GM12864 (cell line): ENCODE results near the gene MYL5.

ENCODE experiments used
- DNase-seq: peaks from one replicate; pipeline ENCODE4 v3.0.0-alpha.2; 2011; ENCODE audit warnings: low read depth
- H3K4me3 ChIP-seq: 2 replicates; pipeline ENCODE4 v1.5.1; 2011; ENCODE audit warnings: mild to moderate bottlenecking, low read depth, low read length, control low read depth
- TF ChIP-seq, protein P1 (sequence below): IDR thresholded peaks from 2 replicates; pipeline ENCODE4 v1.5.1; 2011; ENCODE audit warnings: low read depth, mild to moderate bottlenecking, moderate library complexity, low read length, control low read depth, inconsistent platforms; ENCODE audit errors: missing control alignments

Gene MYL5

DNA sequence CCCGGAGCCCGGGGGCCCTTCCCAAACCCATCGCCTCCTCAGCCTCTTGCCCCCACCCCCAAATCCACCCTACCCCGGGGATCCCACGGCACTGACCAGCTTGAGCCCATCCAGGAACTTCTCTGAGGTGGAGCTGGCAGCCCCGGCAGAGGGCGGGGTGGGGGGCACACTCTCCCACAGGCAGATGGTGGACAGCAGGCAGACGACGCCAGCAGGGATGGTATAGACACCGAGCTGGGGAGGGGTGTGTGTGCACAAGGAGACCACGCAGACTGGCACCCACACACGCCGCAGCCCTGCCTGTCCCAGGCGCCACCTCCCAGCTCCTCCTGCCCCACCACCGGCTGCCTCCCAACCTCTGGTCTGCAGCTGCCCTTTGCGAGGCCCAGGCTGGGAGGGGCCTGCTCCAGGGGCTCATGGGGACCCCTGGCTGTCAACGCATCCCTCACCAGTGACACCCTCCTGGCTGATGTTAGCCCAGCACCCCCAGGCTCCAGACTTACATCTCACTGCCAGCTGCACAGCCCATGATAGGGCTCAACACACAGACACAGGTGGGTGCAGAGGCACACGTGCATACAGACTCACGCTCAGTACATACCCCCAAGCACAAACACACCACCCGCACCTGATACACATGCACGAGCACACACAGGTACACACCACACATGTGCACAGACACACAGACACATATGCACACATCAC, 10.4 kb downstream of the MYL5 start:
- TF ChIP-seq, protein P1, sequence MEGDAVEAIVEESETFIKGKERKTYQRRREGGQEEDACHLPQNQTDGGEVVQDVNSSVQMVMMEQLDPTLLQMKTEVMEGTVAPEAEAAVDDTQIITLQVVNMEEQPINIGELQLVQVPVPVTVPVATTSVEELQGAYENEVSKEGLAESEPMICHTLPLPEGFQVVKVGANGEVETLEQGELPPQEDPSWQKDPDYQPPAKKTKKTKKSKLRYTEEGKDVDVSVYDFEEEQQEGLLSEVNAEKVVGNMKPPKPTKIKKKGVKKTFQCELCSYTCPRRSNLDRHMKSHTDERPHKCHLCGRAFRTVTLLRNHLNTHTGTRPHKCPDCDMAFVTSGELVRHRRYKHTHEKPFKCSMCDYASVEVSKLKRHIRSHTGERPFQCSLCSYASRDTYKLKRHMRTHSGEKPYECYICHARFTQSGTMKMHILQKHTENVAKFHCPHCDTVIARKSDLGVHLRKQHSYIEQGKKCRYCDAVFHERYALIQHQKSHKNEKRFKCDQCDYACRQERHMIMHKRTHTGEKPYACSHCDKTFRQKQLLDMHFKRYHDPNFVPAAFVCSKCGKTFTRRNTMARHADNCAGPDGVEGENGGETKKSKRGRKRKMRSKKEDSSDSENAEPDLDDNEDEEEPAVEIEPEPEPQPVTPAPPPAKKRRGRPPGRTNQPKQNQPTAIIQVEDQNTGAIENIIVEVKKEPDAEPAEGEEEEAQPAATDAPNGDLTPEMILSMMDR: no peak
- no peak for DNase-seq

DNA sequence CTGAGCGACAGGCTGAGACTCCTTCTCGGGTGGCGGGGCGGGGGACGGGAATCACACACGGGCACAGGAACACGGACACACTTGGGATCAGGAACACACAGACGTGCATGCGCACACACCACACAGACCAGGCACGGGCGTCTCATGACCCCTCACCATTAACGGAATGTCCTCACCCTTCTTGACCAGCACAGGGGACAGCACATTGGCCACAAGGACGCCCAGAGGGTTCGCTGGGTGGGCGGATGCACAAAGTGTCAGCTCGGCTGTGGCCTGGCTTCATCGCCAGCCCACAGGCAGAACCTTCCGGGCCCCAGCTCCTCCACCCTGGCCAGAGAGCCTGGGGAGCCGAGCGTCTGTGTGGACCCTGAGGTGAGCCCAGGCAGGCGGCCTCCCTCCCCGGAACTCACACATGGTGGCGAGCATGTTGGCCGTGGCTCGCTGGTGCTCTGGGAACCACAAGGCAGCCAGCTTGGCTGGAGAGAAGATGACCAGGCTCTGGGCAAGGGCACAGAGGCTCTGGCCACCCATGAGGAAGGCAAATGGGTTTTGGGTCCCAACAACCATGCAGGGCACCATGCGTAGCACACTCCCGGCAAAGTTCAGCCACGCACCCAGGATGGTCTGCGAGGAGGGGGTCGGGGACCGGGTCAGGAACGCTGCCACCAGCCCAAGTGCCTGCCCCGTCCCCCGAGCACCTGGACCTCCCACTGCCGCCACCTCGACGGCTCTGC, 11.5 kb downstream of the MYL5 start:
- no peak for DNase-seq
- TF ChIP-seq, protein P1: no peak
- no peak overlapping the region for H3K4me3 ChIP-seq

More for the DNA sequence above, 10.4 kb downstream of the MYL5 start:
- H3K4me3 ChIP-seq: no peak overlapping the region

DNA sequence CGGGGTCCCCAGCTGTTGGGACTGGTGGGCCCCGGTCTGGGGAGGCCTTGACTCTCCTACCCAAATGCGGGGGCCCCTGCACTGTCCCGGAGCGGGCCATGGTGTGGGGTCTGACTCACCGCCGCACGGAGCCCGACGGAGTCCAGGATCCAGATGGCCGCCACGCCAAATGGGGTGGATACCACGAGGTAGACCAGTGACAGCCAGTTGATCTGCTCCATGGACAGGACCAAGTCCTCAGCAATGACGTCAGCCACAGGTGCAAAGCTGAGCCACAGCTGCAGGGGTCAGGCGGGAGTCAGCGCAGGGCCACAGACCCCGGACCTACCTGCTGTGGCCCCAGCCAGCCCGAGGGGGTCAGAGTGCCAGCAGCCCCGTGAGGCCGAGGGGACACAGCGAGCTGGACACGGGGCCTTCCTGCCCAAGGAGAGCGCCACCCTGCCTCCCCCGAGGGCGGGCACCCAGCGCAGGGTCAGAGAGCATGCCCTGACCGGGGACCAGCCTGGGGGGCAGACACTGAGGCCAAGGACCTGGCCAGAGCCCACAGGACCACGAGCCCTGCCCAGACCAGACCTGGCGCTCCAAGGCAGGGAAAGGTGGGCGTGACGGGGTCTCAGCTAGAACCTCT, 12.2 kb downstream of the MYL5 start:
- TF ChIP-seq, protein P1: peak; percentile 15

DNA sequence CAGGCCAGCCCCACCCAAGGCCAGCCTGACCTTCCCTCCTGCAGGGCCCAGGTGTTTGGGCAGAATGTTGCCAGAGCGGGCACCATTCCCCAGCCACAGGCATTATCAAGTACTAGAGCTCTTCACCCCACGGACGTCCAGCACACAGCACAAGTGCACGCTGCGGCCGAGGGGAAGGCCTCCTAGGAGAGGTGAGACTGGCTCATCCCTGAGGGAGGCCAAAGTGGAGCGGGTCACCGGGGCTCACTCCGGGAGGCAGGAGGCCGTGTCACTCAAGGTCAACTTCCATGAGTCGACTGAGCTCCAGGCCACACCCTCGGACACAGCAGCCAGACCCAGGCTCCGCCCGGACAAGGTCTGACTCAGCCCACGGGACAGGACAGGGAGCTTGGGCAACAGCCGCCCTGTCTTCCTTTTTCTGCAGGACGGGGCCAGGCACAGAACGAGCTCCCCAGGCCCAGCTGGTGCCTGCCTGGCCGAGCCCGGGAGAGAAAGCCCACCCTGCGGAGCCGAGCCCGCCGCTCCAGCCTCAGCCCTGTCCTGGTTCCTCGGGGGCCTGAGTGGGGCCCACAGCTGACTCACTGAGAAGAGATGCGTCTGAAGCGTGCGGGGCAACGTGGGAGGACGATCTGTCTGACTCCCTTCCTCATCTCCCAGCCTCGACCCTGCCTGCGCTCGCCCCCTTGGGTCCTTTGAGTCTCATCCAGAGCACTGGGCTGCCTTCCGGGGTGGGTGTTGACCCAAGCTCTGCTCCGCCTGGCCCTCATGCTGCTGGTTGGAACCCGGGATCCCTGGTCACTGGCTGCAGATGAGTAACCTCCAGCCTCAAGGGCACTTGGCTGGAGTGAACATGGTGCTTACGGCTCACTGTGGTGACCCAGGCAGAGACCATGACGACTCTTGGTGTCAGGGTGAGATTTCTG, 13.0 kb downstream of the MYL5 start:
- TF ChIP-seq, protein P1: no peak
- no peak for DNase-seq
- no peak overlapping the region for H3K4me3 ChIP-seq

More for the DNA sequence above, 12.2 kb downstream of the MYL5 start:
- no peak overlapping the region for H3K4me3 ChIP-seq
- DNase-seq: no peak

DNA sequence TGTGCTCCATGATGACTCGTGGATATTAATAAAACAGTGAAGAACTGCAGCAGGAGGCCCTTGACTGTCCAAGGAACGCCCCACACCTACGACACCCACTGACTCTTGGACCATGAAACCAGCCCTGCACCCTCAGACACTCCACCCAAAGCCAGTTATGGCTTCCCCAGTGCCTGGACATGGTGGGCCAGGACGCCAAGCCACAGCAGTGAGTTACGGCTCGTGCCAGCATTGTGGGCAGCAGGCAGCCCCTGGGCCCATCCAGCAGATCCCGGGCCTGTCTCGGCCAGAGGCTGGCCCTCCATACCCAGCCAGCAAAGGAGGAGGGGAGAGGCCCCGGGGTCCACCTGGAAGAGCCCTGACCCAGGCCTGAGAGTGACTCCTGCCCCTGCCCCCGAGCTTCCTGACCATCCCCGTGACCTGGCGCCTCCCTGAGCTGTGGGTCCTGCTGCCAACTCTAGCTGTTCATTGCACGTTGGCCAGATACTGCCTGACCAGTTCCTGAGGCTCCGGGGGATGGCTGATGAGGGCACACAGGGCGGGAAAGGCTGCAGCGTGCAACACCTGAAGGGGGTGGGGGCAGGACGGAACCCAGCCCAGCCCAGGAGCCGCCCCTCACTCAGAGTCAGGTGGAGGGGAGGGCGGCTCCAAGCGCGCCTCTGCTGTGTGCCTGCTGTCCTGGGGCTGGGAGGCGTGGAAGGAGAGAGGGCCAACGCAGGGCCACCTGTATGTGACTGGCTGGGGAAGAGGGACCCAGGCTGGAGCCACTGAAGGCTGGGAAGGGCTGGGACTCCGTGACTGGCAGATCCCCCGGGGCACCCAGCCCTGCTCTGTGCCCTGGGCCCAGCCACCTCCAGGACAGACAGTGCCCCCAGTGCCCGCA, 13.9 kb downstream of the MYL5 start:
- TF ChIP-seq, protein P1: no peak
- DNase-seq: no peak
- 0 out of 2 replicates have a peak overlapping the region, but pooled peaks have one; percentile 28 for H3K4me3 ChIP-seq
